K562 (cell line): ENCODE data around the gene RAB39B. TPM values are rescaled to one million over a fixed set of nuclear protein-coding genes. Genes with fewer than 3 reads are reported as not detected.

Experiments
- ATAC-seq: fragments of 200-7000 bp; cut with Tn5 transposase; 3 replicates; pipeline ENCODE4 v1.9.1; 2020; ENCODE audit warnings: moderate library complexity
- BruUV-seq: library from RNA; stranded (reverse); fragments of 400-500 nt; replicated peaks from 2 replicates; lab custom pipeline; 2021; lab: Mats Ljungman, UMichigan
- CTCF ChIA-PET: fragments of 300-600 bp; formaldehyde crosslinking; extraction: SDS; loops from one replicate; lab custom pipeline; 2021; ENCODE audit warnings: low intra/inter-chr PET ratio; lab: Yijun Ruan, JAX
- POLR2A ChIA-PET: fragments of 300-600, 350-650 bp; sonication (Branson Sonifier 250); formaldehyde crosslinking; extraction: SDS; loops from one replicate; lab custom pipeline; 2021; ENCODE audit warnings: antibody characterized with exemption, inconsistent platforms; lab: Yijun Ruan, JAX
- DNase-seq, 4 experiments: peaks; one replicate each; pipeline versions ENCODE4 v3.0.0 to v3.0.0-alpha.2; 2011 to 2018; ENCODE audit warnings: low spot score in 3 of 4, mixed read lengths in 3 of 4; ENCODE audit errors: extremely low read depth in 1 of 4
- FAIRE-seq: peaks from 2 replicates; lab custom pipeline; 2011; peaks lifted over from hg19 to GRCh38; lab: Jason Lieb, UNC
- H2AFZ ChIP-seq: 2 replicates; pipeline ENCODE4 v1.6.0; 2011; ENCODE audit warnings: low read depth, low read length, control low read depth, inconsistent platforms
- H3K27ac ChIP-seq: fragments of 200-600 bp; 3 replicates; pipeline ENCODE4 v1.8.0; 2011; ENCODE audit warnings: low read depth, mild to moderate bottlenecking, control low read depth, inconsistent platforms, low read length, moderate library complexity, mixed read lengths; ENCODE audit errors: extremely low read depth
- H3K27me3 ChIP-seq, 2 experiments: fragments of 300-600 bp in 1 of 2; 2 replicates in 1 of 2; 3 replicates in 1 of 2; pipeline versions ENCODE4 v1.6.0 to v1.8.0; 2011; ENCODE audit warnings: inconsistent platforms in 2 of 2, low read length in 2 of 2, mild to moderate bottlenecking in 1 of 2, mixed read lengths in 1 of 2, moderate library complexity in 1 of 2; ENCODE audit not compliant: control insufficient read depth in 2 of 2, insufficient read depth in 2 of 2
- H3K36me3 ChIP-seq: fragments of 300-600 bp; 3 replicates; pipeline ENCODE4 v1.8.0; 2011; ENCODE audit warnings: mild to moderate bottlenecking, low read length, inconsistent platforms; ENCODE audit not compliant: control insufficient read depth, insufficient read depth
- H3K4me1 ChIP-seq, 2 experiments: fragments of 200-600 bp in 1 of 2; replicated peaks in 1 of 2; 2 replicates in 1 of 2; 3 replicates in 1 of 2; pipeline versions ENCODE4 v1.5.1 to v1.8.0; 2011; ENCODE audit warnings: inconsistent platforms in 2 of 2, low read length in 2 of 2, mild to moderate bottlenecking in 1 of 2, mixed read lengths in 1 of 2, moderate library complexity in 1 of 2; ENCODE audit not compliant: control insufficient read depth in 2 of 2, insufficient read depth in 2 of 2
- H3K4me2 ChIP-seq: 2 replicates; pipeline ENCODE4 v1.6.1; 2011; ENCODE audit warnings: low read length, control low read depth, inconsistent platforms, mixed read lengths; ENCODE audit not compliant: insufficient read depth
- H3K4me3 ChIP-seq: fragments of 200-600 bp; sonication (generic), shearing (Covaris generic); 2 replicates; pipeline ENCODE4 v1.5.1; 2016; ENCODE audit warnings: control low read depth, inconsistent platforms
- H3K79me2 ChIP-seq: fragments of 200-600 bp; 3 replicates; pipeline ENCODE4 v1.8.0; 2011; ENCODE audit warnings: low read length, inconsistent platforms; ENCODE audit not compliant: control insufficient read depth, insufficient read depth
- H3K9ac ChIP-seq, 2 experiments: 2 replicates each; pipeline versions ENCODE4 v1.6.0 to v1.6.1; 2011; ENCODE audit warnings: low read depth in 2 of 2, low read length in 2 of 2, control low read depth in 1 of 2, inconsistent platforms in 1 of 2, mild to moderate bottlenecking in 1 of 2, mixed read lengths in 1 of 2; ENCODE audit not compliant: insufficient read depth in 1 of 2
- H3K9me1 ChIP-seq: one replicate; pipeline ENCODE4 v1.6.0; 2011; ENCODE audit warnings: inconsistent platforms, mild to moderate bottlenecking, low read length, moderate library complexity; ENCODE audit not compliant: control insufficient read depth, insufficient read depth
- H3K9me3 ChIP-seq: replicated peaks from 2 replicates; pipeline ENCODE4 v1.5.1; 2011; ENCODE audit warnings: low read depth, low read length, inconsistent platforms; ENCODE audit not compliant: control insufficient read depth, insufficient read depth
- H4K20me1 ChIP-seq: replicated peaks from 2 replicates; pipeline ENCODE4 v1.6.1; 2011; ENCODE audit warnings: low read length, inconsistent platforms, mixed read lengths; ENCODE audit not compliant: control insufficient read depth, insufficient read depth
- BDP1 ChIP-seq: IDR thresholded peaks from 3 replicates; pipeline ENCODE4 v1.6.1; 2011; ENCODE audit not compliant: insufficient read length, insufficient read depth
- EP300 ChIP-seq: IDR thresholded peaks from 2 replicates; pipeline ENCODE4 v1.6.1; 2012; ENCODE audit warnings: low read length, improper control_type of control experiment
- ETV1 ChIP-seq: fragments of 450-650 bp; conservative IDR thresholded peaks from 2 replicates; pipeline ENCODE4 v1.6.1; 2016; ENCODE audit warnings: missing genetic modification characterization, control low read depth, low read depth, missing compliant biosample characterization
- HCFC1 ChIP-seq: IDR thresholded peaks from 2 replicates; pipeline ENCODE4 v1.6.1; 2012; ENCODE audit warnings: low read depth, low read length, improper control_type of control experiment
- HIVEP1 ChIP-seq: fragments of 250-450 bp; sonication (Bioruptor Pico); IDR thresholded peaks from 2 replicates; pipeline ENCODE4 v1.4.0; 2020; ENCODE audit warnings: mild to moderate bottlenecking
- ID3 ChIP-seq, 2 experiments: fragments of 250-450 bp in 1 of 2; fragments of 450-650 bp in 1 of 2; sonication (Bioruptor Pico) in 1 of 2; IDR thresholded peaks; 2 replicates each; pipeline versions ENCODE4 v1.6.1 to v1.8.0; 2016 to 2021; ENCODE audit warnings: mild to moderate bottlenecking in 2 of 2, moderate library complexity in 2 of 2, missing compliant biosample characterization in 1 of 2, missing genetic modification characterization in 1 of 2
- IFI16 ChIP-seq: fragments of 250-450 bp; sonication (Bioruptor Pico); IDR thresholded peaks from 2 replicates; pipeline ENCODE4 v2.1.2; 2022; ENCODE audit warnings: mild to moderate bottlenecking, inconsistent platforms
- ILK ChIP-seq: fragments of 450-650 bp; IDR thresholded peaks from 2 replicates; pipeline ENCODE4 v1.6.1; 2016; ENCODE audit warnings: missing genetic modification characterization, low read depth, mild to moderate bottlenecking, missing compliant biosample characterization, moderate library complexity, borderline replicate concordance
- MXD1 ChIP-seq: fragments of 250-450 bp; sonication (Bioruptor Pico); IDR thresholded peaks from 2 replicates; pipeline ENCODE4 v1.8.0; 2021; ENCODE audit warnings: borderline replicate concordance, mild to moderate bottlenecking, moderate library complexity; ENCODE audit not compliant: poor library complexity, severe bottlenecking
- SIRT6 ChIP-seq: IDR thresholded peaks from one replicate; pipeline ENCODE4 v1.6.1; 2012; ENCODE audit warnings: low read depth, mild to moderate bottlenecking, control low read depth, inconsistent platforms, low read length, moderate library complexity
- SMARCB1 ChIP-seq: IDR thresholded peaks from 2 replicates; pipeline ENCODE4 v1.6.1; 2011; ENCODE audit warnings: improper control_type of control experiment, low read depth; ENCODE audit not compliant: insufficient read length
- TFAP4 ChIP-seq: sonication (generic); formaldehyde crosslinking; IDR thresholded peaks from 2 replicates; pipeline ENCODE4 v1.8.0; 2022; ENCODE audit warnings: missing genetic modification reagents, mild to moderate bottlenecking, moderate library complexity, borderline replicate concordance
- ZNF239 ChIP-seq: fragments of 250-450 bp; sonication (Bioruptor Pico); IDR thresholded peaks from 2 replicates; pipeline ENCODE4 v1.4.0; 2020; ENCODE audit warnings: mild to moderate bottlenecking
- ZNF436 ChIP-seq: fragments of 250-450, 450-650 bp; sonication (Bioruptor Pico); formaldehyde crosslinking; IDR thresholded peaks from 2 replicates; pipeline ENCODE4 v1.7.0; 2020; ENCODE audit warnings: mild to moderate bottlenecking
- ZNF57 ChIP-seq: fragments of 450-650 bp; formaldehyde crosslinking; IDR thresholded peaks from 2 replicates; pipeline ENCODE4 v1.4.0; 2020; ENCODE audit warnings: mild to moderate bottlenecking, moderate library complexity
- WGBS: fragments of 100-300 bp; shearing (Covaris generic); methylation state at CpG from one replicate; pipeline ENCODE4 v1.1.6; 2016; ENCODE audit warnings: low coverage, mixed read lengths; ENCODE audit not compliant: insufficient coverage; ENCODE audit errors: missing lambda C conversion rate; 5-methylcytosine and 5-hydroxymethylcytosine counted together
- in situ Hi-C: fragments of 300-500 bp; cut with MboI; formaldehyde crosslinking; loops from 4 replicates; pipeline ENCODE4 v1.15.0; 2018; ENCODE audit warnings: inconsistent platforms, mixed read lengths
- intact Hi-C: fragments of 100-400 bp; cut with micrococcal nuclease; formaldehyde crosslinking; loops from 2 replicates; pipeline ENCODE4 v1.14.2; 2022
- polyA plus RNA-seq, 8 experiments: library from polyadenylated mRNA; depleted of rRNA in 4 of 8; stranded (reverse) in 5 of 8; unstranded in 3 of 8; fragments of >200 nt; fragmentation: Nextera tagmentation in 2 of 8; fragmentation: Illumina TruSeq in 1 of 8; extraction: Ambion mirVana in 2 of 8; extraction: Trizol in 1 of 8; gene quantifications; 2 replicates each; pipeline versions ENCODE4 v1.2.1 to v1.2.3, GENCODE V29; 2011 to 2014; ENCODE audit warnings: inconsistent platforms in 1 of 8, missing spikeins in 1 of 8
- total RNA-seq, 7 experiments: library from RNA; depleted of rRNA in 6 of 7; stranded (reverse); fragments of >200 nt in 6 of 7; fragmentation: Illumina TruSeq in 2 of 7; extraction: Trizol in 2 of 7; gene quantifications; 2 replicates each; pipeline versions ENCODE4 v1.2.1 to v1.2.3, GENCODE V29; 2011 to 2021; ENCODE audit warnings: low replicate concordance in 1 of 7

The RAB39B gene
- total and polyA plus RNA-seq, 9 of the 15 experiments (the other 6 are each of a cell fraction or from before 2014, with no cell fraction given): 0.04 to 0.07 (median 0.04) TPM; not detected in 6

- intact Hi-C loops: no loop called here
- POLR2A ChIA-PET: no interaction called here
These were observed 15.6 kb upstream of the RAB39B start for GRCh38 chrX:155279873-155280272.

More at GRCh38 chrX:155279873-155280272, 15.6 kb upstream of the RAB39B start:
- CTCF ChIA-PET: no interaction called here
- no peak for DNase-seq
- no TSS peak for BruUV-seq
- H3K27me3 ChIP-seq: no peaks in the 10 kb centered on the region
- H3K36me3 ChIP-seq: peaks cover 43% of the 10 kb centered on the region; the same call in 2 of the 3 replicates
- H3K27ac ChIP-seq: no peak overlapping the region
- H2AFZ ChIP-seq: no peak overlapping the region
- in situ Hi-C loops: no loop called here
- 100% methylated on average over 1 of the region's 1 CpG for WGBS
- no peak for ATAC-seq
- H3K9me3 ChIP-seq: 0 out of 2 replicates have a peak, but pooled peaks cover 2% of the 10 kb centered on the region
- no peaks in the 10 kb centered on the region for H3K79me2 ChIP-seq
- H3K4me2 ChIP-seq: no peak overlapping the region
- TF ChIP-seq EP300 (no peak), ZNF57 (CRISPR knock-in tag) (no peak), SMARCB1 (no peak), ETV1 (no peak), ID3 (CRISPR knock-in tag; IDR thresholded peaks at IDR 0.05) (no peak), ID3 (tag; IDR thresholded peaks at IDR 0.05) (no peak), IFI16 (no peak), ZNF239 (no peak), TFAP4 (no peak), HIVEP1 (no peak), ZNF436 (no peak), BDP1 (no peak), MXD1 (no peak), SIRT6 (no peak), HCFC1 (no peak), ILK (no peak)
- H4K20me1 ChIP-seq: no peaks in the 10 kb centered on the region
- no peak overlapping the region for H3K4me3 ChIP-seq
- no peaks in the 10 kb centered on the region for H3K4me1 ChIP-seq
- H3K9ac ChIP-seq: no peak overlapping the region
- FAIRE-seq: no peak
- no peaks in the 10 kb centered on the region for H3K9me1 ChIP-seq
